ACHN (cell line): ENCODE results near the gene CCDC106.

Experiments
- DNase-seq: peaks from one replicate; pipeline ENCODE4 v3.0.0-alpha.2; 2015
- in situ Hi-C: cut with HindIII; loops from 2 replicates; pipeline ENCODE4 v1.10.0; 2017; ENCODE audit warnings: low sequenced_read_pairs, low pct_ligation_motif_present, low pct_unique_long_range_greater_than_20kb

Gene CCDC106

DNA sequence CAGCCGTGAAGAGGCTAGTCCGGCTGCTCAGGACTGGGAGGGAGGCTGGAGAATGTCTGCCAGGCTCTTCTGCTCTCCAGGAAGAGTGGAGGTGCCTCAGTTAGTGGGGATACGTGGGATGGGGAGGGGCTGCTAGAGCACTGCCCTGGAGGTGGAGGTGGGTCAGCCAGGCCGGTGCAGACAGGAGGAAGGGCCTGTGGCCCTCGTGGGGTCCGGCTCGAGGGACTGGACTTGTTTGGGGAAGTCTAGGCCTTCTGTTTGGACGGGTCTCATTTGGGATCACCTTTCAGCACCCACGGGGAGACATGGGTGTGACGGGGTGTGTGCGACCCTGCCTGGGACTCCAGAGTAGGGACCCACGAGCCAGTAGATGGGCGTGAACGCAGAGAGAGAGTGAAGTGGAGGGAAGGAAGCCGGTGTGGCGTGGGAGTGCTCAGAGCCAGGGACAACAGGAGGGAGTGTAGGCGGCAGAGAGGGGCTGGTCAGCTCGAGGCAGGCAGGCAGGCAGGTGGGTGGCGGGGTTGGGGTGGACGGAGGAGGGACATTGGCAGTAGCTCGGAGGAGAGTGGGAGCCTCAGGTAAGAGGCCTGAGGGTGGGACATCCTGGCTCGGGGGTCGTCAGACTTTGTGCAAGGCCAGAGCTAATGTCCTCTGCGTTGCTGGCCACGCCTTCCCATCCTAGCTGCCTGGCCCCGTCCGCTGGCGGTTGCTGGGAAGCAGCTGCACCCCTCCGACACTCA, 38.5 kb downstream of the CCDC106 start:
- in situ Hi-C loops = no loop called here
- DNase-seq = no peak

DNA sequence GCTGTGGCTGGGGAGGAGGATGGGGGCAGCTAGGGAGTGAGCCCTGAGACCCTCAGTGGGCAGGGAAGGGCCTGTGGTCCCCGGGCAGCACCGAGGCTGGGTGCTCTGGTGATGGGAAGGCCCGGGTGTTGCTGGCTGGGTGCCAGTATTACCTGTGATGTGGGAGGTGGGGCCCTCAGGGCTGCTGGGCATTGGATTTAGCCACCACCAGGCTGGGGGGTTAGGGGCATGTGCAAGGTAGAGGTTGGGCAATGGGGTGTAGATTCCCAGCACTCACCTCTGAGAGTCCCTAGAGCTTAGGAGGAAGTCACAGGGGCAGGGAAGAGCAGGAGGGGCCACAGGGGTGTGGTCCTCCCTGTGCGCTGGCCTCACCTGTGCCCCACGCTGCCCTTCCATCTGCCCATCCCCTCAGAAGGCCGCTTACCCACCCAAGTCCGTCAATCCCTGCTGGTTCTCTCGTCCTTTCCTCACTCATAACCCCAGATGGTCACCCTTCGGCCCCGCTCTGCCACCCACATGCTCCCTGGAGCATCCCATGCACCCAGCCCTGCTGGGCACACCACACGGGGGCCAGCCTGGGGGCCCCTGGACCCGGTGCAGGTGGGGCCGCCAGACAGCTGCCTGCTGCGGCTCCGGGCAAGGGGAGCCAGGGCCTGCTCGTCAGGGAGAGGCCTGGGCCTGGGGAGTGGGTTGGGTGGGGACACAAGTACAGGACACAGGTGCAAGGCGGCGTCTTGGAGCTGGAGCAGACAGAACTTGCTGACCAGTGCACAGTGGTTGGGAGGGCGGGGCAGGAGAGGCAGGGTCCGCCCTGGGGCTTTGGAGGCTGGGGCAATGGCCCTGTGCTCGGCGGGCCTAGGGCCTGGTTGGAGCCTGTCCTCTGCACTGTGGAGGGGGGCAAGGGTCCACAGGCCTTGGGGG, 39.5 kb downstream of the CCDC106 start:
- no peak for DNase-seq
- in situ Hi-C loops = no loop called here

DNA sequence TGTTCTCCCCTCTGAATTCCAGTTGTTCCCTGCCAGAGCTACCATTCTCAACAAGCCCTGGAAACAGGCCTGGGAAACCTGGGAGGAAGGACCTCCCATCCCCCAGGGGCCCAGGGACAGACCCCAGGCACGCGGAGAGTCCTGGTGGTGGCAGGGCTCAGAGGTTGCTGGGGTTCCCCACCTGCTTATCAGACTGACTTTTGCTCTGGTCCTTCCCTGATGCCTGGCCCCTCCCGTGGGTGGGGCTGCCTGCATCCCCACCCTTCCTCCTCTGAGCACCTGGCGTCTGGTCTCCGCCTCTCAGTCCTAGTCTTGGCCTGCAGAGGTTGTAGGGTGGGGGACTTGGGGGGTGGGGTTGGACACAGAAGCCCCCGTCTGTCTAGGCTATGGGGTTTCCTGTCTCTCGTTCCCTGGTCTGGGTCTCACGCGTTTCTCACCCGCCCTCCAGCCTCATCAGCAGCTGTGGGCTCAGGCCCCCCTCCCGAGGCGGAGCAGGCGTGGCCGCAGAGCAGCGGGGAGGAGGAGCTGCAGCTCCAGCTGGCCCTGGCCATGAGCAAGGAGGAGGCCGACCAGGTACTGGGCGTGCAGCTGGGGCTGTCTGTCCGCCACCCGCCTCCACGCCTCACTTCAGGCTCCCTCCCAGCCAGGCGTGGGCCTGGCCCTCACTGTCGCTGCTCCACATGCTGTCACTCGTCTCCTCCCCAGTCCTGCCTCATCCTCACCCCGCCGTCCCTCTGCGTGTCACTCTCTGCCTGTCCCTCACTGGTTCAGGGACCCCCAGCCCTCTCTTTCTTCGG, 40.6 kb downstream of the CCDC106 start:
- no peak for DNase-seq
- in situ Hi-C loops = no loop called here

DNA sequence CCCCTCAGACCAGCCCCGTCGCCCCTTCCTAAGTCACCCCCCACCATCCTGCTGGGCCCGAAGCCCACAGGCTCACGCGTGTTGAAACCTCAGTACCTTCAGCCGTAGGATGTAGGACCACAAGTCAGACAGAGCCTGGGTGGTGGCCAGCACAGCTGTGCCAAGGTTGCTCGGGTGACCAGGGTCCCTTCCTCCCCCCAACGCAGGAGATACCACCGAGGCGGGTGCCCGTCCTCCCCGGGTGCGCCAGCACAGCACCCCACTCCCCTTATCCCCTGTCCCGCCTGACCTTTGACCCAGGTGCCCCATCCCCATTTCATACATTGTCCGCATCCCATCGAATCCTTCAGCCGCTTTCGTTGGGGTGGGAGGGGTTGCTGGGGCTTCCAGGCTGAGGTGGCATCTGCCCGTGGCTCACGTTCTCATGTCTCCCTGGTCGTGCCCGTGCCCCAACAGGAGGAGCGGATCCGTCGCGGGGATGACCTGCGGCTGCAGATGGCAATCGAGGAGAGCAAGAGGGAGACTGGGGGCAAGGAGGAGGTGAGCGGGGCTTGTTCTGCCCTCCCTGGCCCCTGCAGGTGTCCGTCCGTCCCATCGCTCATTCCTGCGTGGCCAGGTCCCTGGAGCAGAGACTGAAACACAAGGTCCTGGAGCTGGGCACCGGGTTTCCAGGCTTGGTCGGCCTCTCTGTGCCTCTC, 41.5 kb downstream of the CCDC106 start:
- in situ Hi-C loops = no loop called here
- DNase-seq = no peak

DNA sequence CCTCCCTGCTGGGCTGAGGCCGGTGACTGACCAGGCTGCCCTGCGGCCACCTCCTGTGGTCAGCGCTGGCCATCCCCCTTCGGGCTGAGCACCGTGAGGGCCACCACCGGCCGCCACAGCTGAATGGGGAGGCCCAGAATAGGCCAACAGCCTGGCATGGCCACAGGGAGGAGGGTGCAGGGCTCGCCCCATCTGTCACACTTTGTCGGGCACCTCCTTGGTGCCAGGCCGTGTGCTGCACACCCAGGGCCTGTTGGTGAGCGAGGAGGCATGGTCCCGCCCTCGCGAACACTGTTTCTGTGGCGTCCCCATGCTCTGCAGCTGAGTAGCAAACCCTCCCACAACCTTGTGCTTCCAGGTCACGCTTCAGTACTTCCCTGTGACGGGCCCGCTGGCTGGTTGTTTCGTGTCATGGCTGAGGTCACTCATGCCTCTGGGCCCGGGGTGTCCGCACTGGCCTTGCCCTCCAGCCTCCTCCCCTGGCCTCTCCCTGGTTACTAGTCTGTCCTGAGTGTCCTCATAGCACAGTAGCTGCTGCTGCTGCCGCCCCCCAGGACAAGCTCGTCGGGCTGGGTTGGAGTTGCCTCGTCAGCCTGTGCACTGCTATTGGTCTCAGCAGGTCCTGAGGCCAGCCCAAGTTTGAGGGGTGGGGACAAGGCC, 42.2 kb downstream of the CCDC106 start:
- DNase-seq = no peak
- in situ Hi-C loops = no loop called here

DNA sequence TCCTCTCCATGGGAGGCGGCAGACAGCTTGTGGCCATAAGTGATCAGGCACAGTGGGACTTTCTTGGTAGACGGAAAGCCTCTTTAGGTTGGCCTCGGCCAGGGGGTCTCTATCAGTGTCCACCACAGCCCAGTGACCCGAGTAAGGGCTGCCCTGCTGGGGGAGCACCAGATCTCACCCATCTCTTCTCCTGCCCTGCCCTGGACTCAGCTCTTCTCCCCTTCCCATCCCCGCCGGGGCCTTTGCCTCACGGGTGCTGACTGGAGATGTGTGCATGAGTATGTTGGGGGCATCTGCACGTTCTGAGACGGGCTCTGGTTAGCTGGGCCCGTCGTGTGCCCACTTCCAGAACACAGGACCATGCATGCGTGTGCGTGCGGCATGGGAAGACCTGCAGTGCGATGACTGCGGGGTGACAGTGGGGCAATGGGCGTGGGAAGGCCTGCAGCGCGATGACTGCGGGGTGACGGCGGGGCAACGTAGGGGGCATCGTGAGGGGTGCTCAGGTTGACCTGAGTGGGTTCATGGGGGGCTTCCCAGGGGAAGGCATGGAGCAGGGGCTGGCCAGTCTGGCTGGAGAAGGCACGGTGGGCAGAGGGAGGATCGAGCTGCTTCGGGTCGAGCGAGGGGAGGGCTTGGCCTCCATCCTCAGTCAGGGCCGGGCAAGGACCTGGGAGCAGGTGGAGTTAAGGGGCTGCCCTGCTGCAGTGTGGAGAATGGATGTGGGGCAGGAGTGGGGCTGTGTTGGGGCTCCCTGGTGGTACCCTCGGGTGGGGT, 42.9 kb downstream of the CCDC106 start:
- in situ Hi-C loops = no loop called here
- no peak for DNase-seq

DNA sequence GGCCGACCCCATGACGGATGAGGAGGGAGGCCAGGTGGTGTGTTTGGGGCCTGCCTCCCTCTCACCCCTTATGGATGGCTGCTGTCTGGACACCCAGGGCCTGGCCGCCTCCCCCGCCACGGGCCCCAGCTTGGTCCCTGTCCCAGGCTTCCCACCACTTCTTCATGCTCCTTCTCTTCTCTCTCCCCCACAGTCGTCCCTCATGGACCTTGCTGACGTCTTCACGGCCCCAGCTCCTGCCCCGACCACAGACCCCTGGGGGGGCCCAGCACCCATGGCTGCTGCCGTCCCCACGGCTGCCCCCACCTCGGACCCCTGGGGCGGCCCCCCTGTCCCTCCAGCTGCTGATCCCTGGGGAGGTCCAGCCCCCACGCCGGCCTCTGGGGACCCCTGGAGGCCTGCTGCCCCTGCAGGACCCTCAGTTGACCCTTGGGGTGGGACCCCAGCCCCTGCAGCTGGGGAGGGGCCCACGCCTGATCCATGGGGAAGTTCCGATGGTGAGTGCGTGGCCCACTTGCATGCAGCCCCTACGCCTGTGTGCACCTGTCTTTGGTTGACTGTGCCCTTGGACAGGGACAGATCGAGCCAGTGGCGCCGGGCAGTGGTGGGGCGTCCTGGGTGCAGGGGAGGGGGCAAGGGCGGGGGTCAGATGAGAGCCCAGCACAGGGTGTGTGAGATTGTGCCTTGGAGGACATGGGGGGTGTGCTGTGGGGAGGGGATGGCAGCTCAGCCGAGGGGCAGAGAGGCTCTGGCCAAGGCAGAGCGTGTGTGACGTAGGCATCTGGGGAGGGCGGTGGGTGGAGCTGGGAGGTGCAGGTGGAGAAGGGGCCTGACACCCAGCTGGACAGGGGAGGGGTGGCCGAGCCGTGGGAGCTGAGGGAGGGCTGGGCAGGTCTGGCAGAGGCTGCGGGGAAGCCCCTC, 43.8 kb downstream of the CCDC106 start:
- in situ Hi-C loops = no loop called here
- no peak for DNase-seq

DNA sequence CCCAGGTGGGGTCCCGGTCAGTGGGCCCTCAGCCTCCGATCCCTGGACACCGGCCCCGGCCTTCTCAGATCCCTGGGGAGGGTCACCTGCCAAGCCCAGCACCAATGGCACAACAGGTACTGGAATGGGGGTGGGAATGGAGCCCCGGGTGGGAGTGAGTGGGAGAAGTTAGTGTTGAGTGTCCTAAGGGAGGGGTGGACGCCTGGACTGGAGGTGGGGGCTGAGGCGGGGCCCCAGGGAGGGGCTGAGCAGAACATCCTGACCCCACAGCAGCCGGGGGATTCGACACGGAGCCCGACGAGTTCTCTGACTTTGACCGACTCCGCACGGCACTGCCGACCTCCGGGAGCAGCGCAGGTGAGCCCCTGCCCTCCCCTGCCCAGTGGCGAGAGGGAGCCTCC, 44.7 kb downstream of the CCDC106 start:
- in situ Hi-C loops = no loop called here
- DNase-seq = no peak

DNA sequence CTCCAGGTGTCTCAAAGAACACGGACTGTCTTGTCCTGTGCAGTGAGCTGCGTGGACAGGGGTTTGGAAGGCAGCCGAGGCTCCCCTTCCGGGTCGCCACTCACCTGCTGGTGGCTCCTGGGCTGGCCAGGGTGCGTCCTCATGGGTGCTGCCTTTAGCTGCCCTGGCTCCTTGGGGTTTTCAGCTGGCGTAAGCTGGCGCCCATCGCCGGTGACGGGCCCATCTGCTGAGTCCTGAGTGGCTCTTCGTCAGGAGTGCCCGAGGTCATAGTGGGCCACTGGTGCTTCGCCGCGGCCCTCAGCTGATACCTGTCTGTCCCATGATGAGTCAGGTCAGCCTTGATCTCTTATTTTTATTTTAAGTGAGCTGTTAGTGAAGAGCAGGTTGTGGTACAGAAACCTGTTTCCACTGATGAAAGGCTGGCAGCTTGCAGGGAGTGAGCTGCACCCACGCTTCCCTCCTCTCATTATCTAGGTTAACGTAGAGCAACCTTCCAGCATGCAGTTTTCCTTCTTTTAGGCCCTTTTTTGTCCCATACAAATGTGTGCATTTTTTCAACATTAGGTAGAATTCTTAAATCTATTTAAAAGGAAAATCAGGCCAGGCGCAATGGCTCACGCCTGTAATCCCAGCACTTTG, 45.4 kb downstream of the CCDC106 start:
- in situ Hi-C loops = no loop called here

DNA sequence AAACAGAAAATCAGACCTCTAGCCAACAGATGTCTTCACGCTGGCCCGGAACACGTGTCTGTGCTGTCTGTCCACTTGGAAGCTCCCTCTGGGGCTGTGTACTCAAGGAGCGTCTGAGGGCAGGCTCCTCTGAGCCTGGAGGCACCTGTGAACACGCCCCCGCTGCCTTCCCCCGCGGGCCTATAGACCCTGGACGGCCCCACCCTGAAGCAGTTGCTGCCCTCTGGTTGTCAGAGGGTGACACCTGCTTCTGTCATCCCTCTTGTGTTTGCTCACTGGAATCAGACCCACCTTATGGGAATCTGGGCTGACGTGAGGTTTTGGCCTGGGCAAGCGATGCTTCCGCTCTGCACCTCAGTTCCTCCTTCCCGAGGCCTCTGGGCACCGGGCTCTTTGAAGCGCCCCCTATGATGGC, 46.2 kb downstream of the CCDC106 start:
- in situ Hi-C loops = no loop called here
- DNase-seq = no peak

More for the DNA sequence above, 45.4 kb downstream of the CCDC106 start:
- DNase-seq = no peak

DNA sequence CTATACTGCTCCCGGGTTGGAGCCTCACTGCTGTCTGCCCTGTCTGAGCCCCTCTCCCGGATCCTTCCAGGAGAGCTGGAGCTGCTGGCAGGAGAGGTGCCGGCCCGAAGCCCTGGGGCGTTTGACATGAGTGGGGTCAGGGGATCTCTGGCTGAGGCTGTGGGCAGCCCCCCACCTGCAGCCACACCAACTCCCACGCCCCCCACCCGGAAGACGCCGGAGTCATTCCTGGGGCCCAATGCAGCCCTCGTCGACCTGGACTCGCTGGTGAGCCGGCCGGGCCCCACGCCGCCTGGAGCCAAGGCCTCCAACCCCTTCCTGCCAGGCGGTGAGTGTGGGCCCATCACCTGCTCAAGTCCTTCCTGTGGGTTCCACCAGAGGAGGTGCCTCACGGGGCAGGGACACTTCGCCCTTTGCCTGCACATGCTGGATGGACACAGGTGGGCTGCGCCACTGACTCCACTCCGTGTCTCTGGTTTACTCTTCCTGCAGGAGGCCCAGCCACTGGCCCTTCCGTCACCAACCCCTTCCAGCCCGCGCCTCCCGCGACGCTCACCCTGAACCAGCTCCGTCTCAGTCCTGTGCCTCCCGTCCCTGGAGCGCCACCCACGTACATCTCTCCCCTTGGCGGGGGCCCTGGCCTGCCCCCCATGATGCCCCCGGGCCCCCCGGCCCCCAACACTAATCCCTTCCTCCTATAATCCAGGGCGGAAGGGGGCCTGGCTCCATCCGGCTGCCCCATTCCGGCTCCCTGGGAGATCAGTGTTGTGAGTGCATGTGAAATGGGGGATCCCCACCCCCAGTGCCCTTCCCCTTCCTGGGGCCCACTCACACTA, 46.9 kb downstream of the CCDC106 start:
- DNase-seq = no peak
- in situ Hi-C loops = no loop called here

DNA sequence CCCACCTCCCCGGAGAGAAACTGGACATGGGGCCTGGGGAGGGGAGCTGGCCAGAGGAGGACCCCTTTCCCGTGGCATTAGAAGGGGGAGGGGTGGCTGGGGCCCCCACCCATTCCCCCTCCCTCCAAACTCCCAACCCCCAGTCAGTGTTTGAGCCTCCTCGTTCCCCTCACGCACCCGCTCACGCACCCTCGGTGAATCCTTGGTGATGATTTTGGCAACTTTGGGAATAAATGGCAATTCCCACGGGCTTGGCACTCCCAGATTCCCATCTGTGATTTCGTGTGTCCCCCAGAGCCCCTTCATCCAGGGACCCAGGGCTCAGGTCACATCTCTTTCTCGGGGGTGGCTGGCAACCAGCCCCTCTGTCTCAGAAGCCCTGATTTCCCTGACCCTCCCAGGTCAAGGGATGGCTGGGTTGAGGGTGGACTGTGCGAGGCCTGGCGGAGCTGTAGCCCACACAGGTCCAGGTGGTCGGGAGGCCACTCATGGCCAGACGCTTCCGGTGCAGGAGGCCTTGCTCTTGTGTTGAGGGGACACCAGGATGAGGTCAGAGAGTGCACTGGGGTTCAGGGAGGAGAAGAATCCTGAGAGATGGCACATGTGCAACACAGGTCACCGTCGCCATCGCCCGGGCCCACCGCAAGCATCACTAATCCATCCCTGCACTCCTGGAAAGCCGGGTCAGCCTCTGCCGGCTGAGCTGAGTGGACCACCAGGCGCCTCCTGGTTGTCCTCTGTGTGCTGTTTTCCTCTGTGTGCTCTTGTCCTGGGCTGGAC, 47.7 kb downstream of the CCDC106 start:
- in situ Hi-C loops = no loop called here
- DNase-seq = no peak

DNA sequence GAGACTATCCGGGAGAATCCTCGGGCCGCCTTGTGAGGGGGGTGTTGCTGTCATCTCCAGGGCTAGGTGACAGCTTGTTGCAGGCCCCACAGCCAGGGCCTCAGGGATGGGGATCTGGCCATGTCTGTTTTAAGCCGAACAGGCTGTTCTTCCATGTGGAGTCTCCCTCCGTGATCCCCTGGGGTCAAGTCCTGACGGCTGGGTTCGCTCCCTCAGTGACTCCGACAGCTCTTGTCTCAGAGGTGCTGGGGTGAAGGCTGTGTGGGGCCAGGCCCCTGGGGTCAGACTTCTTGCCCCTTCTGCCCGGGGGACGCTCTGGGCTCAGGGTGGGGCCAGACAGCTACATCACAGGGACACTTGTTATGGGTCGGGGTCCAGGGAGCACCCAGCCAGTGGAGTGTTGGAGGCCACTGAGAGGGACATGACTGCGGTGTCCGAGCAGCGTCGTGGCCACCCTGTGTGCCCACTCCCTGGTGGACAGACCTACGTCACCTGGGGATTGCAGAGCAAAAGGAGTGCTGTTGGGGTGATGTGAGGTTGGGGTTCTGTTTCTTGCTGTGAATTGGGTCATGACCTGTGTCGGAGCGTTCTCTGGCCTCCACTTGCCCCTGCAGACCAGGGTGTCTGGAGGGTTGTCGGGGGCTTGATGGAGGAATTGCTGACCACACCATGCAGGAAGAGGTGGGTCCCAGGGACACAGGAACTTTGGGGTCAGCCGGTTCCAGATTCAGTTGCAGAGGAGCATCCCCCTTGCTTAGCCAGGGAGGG, 48.5 kb downstream of the CCDC106 start:
- in situ Hi-C loops = no loop called here
- no peak for DNase-seq

DNA sequence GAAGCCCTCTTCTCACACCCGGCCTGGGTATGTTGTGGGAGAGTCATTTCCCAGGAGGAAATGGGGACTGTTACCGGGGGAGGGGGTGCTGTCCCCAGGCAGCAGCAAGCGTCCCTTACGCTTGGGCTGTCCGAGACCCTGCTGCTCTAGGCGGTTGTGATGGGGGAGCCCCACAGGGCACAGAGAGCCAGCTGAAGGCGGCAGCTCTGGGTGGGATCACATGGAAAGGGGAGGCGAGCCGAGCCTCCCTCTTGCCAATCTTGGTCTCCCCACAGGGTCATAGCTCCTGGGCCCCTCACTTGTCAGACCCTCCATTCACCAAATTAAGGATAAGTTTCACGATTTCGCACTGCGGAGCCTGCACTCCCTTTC, 49.0 kb downstream of the CCDC106 start:
- DNase-seq = no peak
- in situ Hi-C loops = no loop called here
